Left ventricle myocardium superior (tissue), 1 donor: ENCODE results near the gene MFAP3L. TPM values are rescaled to one million over a fixed set of nuclear protein-coding genes. Genes with fewer than 3 reads are reported as not detected.
"Not testable (repeated sequence)": the region's sequence is repeated elsewhere in the genome, so short reads cannot be mapped to it uniquely, and the experiment has no call there.

ENCODE experiments used
- ATAC-seq: fragments of 200-7000 bp; cut with Tn5 transposase; one replicate; pipeline ENCODE4 v1.9.1; 2020; ENCODE audit warnings: mild to moderate bottlenecking, moderate library complexity
- DNase-seq: peaks from one replicate; pipeline ENCODE4 v3.0.0-alpha.2; 2020
- intact Hi-C: fragments of 100-400 bp; cut with micrococcal nuclease; formaldehyde crosslinking; loops from one replicate; pipeline ENCODE4 v1.11.0; 2022
- total RNA-seq: library from RNA; stranded (reverse); fragmentation: NEBNext Ultra II Directional; extraction: Animal tissue kit (Norgen Biotek cat#: 25700); gene quantifications from one replicate; pipeline ENCODE4 v1.2.1, GENCODE V29; 2021
- donor health status: DM: no; HTN: yes; CAD: no; lungs with severe emphysema.

MFAP3L gene
- total RNA-seq, 1 donor from 2014 or later, result 3.9 TPM

DNA sequence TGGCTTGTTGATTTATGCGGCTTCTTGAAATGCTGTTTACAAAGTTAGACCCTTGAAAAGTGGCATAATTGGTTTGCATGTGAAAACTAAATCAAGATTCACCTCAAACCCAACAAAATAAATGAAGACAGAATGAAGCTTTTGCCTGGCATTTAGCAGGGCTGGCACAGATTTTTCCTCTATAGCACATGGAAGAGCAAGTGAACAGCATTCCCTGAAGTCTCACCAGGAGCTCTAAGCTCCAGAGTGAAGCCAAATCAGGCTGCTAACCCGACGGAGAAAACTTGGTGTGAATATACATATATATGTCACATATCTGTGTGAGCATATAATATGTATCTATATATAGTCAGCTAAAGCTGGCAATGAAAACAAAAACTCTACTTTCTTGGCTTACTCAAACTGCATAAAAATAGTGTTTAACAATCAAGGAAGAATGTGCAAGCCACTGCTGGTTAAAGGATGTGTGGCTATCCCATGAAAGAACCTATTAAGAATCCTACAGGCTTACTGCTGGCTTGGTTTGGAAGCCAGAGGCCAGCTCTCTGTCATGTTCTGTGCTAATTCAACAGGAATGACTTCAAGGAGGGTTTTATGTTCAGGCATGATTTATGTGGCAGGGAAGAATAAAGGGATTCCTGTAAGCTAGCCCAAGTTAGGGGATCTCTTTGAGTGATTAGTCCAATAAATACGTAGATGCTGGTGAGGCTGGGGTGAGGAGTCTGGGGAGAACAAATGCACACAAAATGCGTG lies 69.9 kb downstream of the MFAP3L start:
- DNase-seq (no peak), ATAC-seq (no peak)
- intact Hi-C loops, result no loop called here

DNA sequence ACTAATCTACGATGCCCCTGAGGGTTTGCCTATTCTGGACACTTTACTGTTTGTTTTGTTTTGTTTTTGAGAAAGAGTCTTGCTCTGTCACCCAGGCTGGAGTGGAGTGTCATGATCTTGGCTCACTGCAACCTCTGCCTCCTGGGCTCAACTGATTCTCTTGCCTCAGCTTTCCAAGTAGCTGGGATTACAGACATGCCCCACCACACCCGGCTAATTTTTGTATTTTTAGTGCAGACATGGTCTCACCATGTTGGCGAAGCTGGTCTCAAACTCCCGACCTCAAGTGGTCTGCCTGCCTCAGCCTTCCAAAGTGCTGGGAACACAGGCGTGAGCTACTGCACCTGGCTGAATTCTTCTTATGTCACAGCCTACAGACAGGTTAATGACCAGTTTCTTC lies 70.7 kb downstream of the MFAP3L start:
- no peak for ATAC-seq
- intact Hi-C loops, result no loop called here

DNA sequence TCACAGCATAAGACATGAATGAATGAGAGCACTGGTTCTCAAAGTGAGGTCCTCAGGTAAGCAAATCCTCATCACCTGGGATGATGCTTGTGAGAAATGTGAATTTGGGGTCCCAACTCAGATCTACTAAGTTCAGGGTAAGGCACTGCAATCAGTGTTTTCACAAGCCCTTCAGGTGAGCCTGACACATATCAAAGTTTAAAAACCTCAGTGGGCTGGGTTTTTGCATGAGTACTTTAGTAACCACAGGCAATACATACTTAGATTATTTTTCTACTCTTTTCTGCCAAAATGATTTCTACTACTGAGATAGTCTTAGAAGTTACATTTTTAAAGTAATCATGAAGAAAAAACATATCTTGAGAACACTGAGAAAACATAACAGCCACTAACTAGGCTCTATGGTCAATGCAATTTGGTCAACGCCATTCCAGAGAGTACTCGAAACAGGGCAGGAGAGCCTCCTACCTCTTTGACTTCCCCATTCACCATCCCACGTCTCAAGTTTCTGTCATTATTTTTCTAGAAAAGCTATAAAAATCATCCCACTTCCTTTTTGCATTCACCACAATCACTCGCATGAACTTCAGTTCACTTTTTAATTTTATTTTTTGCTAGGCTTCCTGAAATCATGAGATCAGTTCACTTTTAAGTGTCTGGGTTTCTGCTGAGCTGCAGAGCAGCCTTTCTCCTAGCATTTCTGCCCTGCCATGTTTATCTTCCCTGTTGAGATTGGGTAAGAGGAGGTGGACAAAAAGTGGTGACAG lies 73.8 kb downstream of the MFAP3L start:
- intact Hi-C loops, result no loop called here

More for the DNA sequence above, 70.7 kb downstream of the MFAP3L start:
- DNase-seq, result no peak

GRCh38 chr4:169948271-169948670 lies 77.9 kb downstream of the MFAP3L start:
- no peak for ATAC-seq
- DNase-seq, result no peak

More for the DNA sequence above, 73.8 kb downstream of the MFAP3L start:
- DNase-seq (no peak), ATAC-seq (no peak)

GRCh38 chr4:169945636-169946035 lies 80.6 kb downstream of the MFAP3L start:
- DNase-seq, result no peak
- intact Hi-C loops, result no loop called here
- no peak for ATAC-seq

More at GRCh38 chr4:169948271-169948670, 77.9 kb downstream of the MFAP3L start:
- intact Hi-C loops, result no loop called here

GRCh38 chr4:169943601-169944000 lies 82.6 kb downstream of the MFAP3L start:
- ATAC-seq, intact Hi-C loops, DNase-seq: not testable (repeated sequence)

DNA sequence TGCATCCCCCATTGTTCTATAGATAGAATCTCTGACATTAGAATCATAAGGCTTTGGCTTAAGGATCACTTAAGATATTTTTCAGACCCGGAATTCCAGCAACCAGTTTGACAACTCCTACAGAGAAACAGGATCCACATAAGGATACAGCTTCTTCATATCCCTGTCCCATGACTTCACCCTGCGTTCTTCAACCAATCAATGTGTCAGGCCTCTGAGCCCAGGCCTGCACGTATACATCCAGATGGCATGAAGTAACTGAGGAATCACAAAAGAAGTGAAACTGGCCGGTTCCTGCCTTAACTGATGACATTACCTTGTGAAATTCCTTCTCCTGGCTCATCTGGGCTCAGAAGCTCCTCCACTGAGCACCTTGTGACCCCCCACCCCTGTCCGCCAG lies 85.1 kb downstream of the MFAP3L start:
- intact Hi-C loops, result no loop called here
- DNase-seq (no peak), ATAC-seq (no peak)

DNA sequence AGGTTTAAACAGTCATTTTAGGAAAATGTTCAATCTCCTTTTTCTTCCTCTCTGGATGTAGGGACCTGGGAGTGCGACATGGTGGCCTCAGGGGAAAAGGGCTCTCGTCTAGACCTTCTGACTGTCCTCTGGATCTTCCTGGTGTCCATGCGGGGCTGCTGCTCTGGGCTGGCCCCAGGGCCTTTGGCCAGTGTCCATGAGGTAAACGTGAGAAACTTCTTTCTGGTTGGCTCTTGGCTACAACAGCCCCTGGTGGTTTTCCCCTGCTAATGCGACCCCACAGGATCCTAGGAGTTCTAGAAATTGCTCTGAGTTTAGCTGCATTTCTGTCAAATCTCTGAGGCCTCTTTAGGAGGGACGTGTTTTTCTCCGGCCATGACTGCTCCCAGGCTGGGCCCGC lies 85.7 kb downstream of the MFAP3L start:
- intact Hi-C loops, result no loop called here
- ATAC-seq (no peak), DNase-seq (no peak)

Other genes with a start within 250 kb of the MFAP3L start
- 1.6 TPM for gene AADAT, start 63.6 kb upstream of the MFAP3L start, total RNA-seq